Epithelial cell of proximal tubule (primary cell): Measurements from ENCODE around the gene SPINK4. TPM values are rescaled to one million over a fixed set of nuclear protein-coding genes. Genes with fewer than 3 reads are reported as not detected.

ENCODE experiments used
- DNase-seq: peaks from one replicate; pipeline ENCODE4 v3.0.0-alpha.2; 2011; ENCODE audit warnings: low read depth
- H3K4me3 ChIP-seq: 2 replicates; pipeline ENCODE4 v1.5.1; 2011; ENCODE audit warnings: low read depth, mild to moderate bottlenecking, low read length
- CTCF ChIP-seq: conservative IDR thresholded peaks from 2 replicates; pipeline ENCODE4 v1.5.1; 2012; ENCODE audit warnings: low read depth, mild to moderate bottlenecking, low read length
- total RNA-seq: library from RNA; depleted of rRNA; stranded (reverse); fragments of >200 nt; gene quantifications from 2 replicates; pipeline ENCODE4 v1.2.3, GENCODE V29; 2015

SPINK4 gene
- total RNA-seq, 1 donor from 2014 or later, result not detected

- DNase-seq, result no peak
- no peak for TF ChIP-seq CTCF
- H3K4me3 ChIP-seq, result no peak overlapping the region
Observed at GRCh38 chr9:33297432-33297831, 57.5 kb downstream of the SPINK4 start.

Other genes with a start within 250 kb of the SPINK4 start
- 20.9 and 39.8 TPM in 2 replicates for gene APTX, start 238.5 kb upstream of the SPINK4 start, total RNA-seq
- gene DNAJA1, start 214.9 kb upstream of the SPINK4 start, total RNA-seq, result 149 and 227 TPM in 2 replicates
- 14.4 and 17.9 TPM in 2 replicates for gene SMU1, start 163.5 kb upstream of the SPINK4 start, total RNA-seq
- 44.5 and 60.7 TPM in 2 replicates for gene B4GALT1, start 72.8 kb upstream of the SPINK4 start, total RNA-seq
- 33.7 and 38.5 TPM in 2 replicates for gene BAG1, start 24.5 kb downstream of the SPINK4 start, total RNA-seq
- 64.0 and 76.7 TPM in 2 replicates for gene CHMP5, start 24.9 kb downstream of the SPINK4 start, total RNA-seq
- 14.2 and 15.6 TPM in 2 replicates for gene NFX1, start 50.3 kb downstream of the SPINK4 start, total RNA-seq
- not detected in 2 replicates for gene AQP7, start 162.4 kb downstream of the SPINK4 start, total RNA-seq
- gene AQP3, start 207.4 kb downstream of the SPINK4 start, total RNA-seq, result 0.65 and 5.4 TPM in 2 replicates
- gene NOL6, start 233.8 kb downstream of the SPINK4 start, total RNA-seq, result 19.3 and 45.4 TPM in 2 replicates